Renal pelvis (tissue), 4 donors: ENCODE results near the gene LRRC28. TPM values are rescaled to one million over a fixed set of nuclear protein-coding genes. Genes with fewer than 3 reads are reported as not detected.

Source experiments
- DNase-seq: peaks from one replicate; pipeline ENCODE4 v3.0.0-alpha.2; 2013
- polyA plus RNA-seq, 3 donors: library from polyadenylated mRNA; unstranded; fragments of 120-200 nt; gene quantifications; one replicate each; pipeline ENCODE4 v1.2.1, GENCODE V29; 2013; ENCODE audit not compliant: insufficient read length in 3 of 3

Gene LRRC28
- polyA plus RNA-seq, 3 donors: 36.5 to 37.0 (median 36.9) TPM

DNA sequence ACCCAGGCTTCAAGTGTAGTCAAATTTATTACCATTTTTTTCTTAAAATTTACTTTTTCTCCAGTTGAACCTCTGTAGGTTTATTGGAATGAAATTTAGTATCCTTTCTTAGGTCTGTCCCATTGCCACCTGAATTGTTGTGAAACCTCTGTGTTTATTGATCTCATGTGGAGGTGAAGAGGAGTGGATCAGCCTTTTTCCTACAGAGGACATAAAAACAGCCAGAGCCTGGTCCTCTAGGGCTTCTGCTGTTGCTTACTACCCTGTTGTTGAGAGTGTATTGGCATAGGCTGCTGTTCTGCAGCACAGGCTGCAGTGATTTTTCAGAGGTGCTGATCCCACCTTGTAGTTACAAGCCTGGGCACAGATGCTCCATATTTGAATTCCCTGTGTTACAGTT, 44.6 kb downstream of the LRRC28 start:
- no peak for DNase-seq

DNA sequence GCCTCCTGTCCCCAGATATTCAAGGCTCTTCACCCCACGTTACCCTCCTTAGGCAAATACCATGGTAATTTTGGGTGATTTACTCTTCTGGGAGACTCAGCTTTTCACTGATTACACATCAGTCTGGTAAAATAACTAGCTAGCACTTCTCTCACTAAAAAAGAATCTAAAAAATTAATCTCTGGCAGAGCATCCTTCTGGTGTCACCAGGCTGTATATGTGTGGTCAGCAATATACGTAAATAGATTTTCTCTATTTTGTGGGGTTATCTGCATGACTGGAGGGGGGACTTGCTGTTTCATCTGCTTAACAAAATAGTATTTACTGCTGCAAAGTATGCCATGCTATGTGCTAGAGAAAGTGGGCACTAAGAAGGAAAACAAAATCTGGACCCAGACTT, 45.1 kb downstream of the LRRC28 start:
- no peak for DNase-seq

DNA sequence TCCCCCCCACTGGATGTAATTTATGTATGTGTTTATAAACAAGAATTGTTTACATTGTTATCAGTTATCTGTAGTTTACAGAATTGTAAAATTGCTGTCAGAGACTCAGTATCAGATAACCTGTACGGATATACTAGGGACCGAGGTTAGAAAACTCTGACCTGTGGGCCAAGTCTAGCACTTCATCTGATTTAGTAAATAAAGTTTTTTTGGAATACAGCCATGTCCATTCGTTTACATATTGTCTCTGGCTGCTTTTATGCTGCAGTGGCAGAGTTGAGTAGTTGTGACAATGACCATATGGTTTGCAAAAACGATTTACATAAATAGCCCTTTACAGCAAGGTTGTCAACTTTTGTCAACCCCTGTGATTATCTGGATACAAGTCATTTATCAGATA, 52.6 kb downstream of the LRRC28 start:
- peak; percentile 62 for DNase-seq

DNA sequence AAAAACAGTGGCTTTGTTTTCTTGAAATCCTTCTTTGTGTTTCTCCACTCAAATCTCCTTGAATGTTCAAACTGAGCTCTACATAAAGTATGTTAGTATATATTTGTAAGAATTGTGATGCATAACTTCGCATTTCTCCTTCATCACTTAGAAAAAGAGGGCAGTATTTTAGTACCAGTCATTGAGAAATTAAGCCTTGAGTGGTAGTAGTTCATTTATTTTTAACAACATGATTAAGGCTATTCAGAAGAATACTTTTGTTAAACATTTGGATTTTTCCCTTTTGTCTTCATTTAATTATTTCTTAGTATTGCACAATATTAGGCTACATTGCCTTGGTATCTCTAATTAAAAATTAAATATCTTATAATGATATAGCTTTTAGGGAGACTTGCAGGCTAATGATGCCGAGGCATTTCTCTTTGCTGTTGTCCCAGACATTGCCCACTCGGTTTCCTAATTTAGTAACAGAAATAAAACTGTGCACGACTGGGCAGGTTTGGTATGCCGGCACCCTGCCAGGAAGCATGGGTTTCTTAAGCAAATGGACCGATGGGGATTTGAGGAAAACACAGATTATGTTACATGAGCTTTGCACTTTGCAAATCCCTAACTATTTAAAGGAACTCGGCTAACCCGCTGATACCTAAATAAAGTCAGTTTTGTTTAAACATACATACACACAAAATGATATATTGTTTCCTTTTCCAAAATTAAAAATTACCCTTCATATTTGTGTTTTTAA, 54.7 kb downstream of the LRRC28 start:
- DNase-seq: peak; percentile 61

DNA sequence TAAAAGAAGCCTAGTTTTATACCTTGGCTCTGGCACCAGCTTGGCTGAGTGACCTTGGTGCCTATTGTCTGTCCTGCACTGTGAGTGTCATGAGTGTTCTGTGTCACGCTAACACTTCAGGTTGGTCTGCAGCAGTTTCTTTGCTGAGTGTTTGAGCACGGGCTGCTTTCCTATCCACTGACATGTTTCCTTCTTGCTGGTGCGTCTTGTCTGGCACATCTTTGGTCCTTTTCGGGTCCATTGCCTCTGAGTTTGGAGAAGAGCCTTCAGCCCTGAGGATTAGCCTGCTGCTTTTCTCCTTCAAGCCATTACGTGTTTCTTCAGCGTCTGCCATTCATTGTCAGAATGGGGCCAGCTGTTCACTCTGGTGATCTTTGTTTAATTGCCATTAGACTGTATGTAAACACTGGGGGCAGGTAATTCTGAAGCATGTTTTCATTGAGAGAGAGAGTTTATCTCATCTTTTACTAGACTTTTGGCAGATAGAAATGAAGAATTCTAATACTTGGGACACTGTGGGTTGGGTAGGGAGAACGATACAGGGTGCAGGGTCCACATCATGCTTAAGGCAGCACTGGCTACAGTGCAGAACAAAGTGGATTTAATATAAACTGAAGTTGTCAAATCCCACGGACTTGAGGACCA, 55.5 kb downstream of the LRRC28 start:
- DNase-seq: no peak

DNA sequence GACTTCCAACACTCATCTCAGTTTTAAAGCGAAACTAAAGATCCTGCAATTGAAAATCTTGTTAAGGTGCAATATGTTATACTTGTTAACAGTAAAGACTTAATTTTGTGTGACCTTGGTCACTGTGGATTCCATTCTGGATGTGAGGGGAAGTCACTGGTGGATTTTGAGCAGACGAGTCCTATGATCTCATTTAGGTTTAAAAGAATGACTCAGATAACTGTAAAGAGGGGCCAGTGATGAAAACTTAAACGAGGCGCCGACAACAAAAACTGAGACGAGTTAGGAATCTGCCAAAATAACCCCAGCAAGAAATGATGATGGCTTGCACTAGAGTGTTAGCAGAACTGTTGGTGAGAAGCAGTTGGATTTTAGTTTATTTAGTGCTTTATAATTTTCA, 56.5 kb downstream of the LRRC28 start:
- DNase-seq: no peak

DNA sequence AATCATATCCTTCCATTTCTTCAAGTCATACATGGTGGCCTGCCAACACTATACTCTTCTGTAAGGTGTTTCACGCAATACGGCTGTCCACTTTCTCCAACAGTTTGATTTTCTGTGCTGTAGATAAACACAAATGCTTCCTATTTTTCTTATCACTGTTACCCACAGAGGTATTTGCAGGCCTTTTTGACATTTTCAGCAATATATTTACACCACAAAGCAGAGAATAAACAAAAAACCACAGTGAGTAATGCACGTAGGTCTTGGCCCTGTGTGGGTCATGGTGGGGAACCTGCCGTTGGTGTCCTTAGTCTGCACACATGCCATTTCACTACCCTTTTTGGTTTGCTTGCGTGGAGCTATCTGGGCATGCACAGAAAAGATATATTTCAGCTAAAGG, 59.5 kb downstream of the LRRC28 start:
- DNase-seq: no peak

DNA sequence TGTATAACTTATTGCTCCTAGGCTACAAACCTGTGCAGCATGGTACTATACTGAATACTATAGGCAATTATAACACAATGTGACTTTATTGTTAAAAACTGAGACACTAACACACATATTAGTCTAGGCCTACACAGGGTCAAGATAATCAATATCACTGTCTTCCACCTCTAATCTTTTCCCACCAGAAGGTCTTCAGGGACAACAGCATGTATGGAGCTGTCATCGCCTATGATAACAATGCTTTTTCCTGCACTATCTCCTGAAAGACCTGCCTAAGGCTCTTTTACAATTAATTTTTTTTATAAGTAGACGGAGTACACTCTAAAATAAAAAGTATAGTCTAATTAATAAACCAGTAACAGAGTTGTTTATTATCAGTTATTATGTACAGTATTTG, 60.9 kb downstream of the LRRC28 start:
- no peak for DNase-seq

DNA sequence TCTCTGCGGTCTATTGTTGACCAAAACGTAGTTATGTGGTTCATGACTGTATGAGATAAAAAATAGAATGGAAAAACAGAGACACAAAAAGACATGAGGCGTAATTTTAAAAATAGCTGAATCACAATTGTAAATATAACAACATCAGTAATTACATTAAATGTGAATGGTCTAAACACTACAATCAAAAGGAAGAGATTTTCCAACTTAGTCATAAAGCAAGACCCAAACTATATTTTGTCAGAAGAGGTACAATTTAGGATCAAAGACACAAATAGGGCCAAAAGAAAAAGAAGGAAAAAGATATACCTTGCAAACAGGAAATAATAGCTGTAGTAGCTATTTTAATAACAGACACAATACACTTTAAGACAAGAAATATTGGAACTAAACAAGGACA, 61.5 kb downstream of the LRRC28 start:
- DNase-seq: no peak

DNA sequence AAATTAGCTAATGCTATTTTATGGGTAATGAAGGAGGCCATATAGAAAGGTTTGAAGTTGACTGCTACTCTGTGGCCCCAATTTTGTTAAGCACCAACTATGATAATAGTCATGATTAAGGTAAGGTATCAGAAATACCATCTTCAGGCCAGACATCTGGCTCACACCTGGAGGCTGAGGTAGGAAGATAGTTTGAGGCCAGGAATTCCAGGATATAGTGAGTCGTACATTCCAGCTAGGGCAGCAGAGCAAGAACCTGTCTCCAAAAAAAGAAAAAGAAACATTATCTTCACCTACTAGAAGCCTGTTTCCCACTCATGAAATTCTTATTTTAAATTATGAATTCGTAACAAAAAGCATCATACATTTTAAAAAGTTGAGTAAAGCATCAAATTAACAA, 64.4 kb downstream of the LRRC28 start:
- DNase-seq: no peak

DNA sequence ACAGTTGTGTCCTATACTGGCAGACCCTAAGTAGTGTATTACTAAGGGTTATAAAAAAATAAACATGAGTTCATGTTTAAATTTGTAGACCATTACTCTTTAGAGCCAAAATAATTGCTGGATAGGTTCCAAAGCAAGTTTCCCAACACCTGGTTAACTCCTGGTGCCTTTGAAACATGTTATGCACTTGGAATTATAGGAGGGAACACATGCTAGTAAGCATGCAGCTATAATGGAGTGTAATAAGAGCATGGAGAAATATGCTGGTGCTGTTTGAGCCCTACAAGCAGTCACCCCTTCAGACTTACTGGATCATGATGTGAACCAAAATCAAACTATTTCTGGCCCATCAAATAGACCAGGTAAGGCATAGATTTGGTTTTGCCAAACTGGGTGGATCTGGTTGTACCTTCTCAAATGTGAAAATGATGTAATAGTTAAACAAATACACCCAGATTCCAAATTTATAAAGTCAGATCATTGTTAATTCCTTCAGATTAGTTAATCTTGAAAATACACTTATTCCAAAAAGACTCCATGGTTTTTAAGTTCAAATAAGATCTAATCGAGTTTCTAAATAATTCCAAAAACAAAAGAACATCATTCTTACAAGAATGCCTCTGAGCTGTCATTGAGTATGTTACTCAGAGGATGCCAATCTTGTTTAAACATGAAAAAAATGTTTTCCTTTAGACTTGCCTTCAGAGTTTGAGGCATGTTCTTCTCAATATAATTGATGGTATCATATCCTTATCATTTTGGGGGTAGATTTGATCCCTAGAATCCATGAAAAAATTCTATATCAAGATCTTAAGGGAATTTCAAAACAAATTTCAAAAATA, 69.3 kb downstream of the LRRC28 start:
- no peak for DNase-seq

DNA sequence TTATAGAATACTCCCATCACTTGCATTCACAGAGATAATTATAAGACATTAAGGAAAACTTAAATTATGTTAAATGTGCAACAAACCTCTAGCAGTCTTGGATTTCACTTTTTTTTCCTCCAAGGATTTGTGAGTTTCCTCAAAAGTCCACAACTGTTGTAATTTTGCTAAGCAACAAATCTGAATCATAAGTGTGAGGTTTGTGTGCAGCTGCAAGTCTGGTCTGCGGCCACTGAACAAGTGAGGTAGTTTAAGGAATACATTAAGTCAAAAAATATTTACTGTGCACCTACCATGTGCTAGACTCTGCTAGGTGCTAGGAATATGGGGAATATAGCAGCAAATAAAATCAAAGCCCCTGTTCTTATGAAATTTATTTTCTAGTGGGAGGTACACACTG, 70.2 kb downstream of the LRRC28 start:
- DNase-seq: no peak

DNA sequence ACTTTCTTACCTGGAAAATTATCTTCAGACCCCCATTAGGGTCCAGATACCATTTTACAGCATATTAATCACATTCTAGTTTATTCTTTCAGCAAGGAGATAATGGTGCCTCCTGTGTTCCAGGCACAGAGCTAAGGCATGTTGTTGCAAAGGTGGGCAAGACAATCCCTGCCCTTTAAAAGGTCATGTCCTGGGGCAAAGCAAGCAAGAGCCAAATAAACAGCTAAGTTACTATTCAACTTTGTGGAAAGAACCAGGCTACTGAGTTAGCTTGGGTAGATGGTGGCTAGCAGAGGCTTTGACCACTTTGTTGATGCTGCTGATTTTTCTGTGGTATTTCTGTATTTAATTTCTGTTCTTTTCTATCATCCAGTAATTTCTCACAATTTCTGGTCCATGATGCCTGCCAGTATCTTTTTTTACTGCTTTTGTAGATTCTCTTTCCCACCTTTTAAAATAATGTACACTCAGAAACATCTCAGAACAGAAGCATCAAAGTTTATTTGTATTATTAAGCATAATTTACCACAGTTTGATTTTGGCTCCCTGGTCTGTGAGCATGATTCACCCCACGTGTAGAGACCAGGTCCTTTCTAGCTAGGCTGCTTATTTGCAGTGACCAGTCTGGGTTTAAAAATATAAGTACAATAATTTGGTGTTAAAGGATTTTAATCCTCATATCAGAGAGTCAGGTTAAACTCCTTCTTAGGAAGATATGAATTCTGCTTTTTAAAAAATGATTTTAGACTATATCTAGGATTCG, 71.5 kb downstream of the LRRC28 start:
- DNase-seq: no peak

DNA sequence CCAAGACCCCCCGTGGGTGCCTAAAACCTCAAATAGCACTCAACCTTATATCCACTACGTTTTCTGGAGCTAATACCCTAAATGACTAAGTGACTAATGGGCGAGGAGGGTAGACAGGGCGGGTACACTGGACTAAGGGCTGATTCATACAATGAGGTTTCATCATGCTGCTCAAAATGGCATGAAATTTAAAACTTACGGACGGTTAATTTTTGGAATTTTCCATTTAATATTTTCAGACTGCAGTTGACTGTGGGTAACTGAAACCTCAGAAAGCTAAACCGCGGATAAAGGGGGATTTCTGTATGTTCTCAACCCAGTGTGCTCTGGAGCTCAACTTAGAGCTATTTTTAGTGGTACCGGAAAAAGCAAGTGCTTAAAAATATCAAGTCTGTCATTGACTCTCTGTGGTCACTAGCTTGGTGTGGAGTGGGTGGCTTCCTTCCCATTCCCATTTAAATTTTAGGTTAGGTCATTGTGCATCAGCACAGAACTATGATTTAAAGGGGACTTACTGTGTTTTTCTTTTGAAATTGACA, 72.9 kb downstream of the LRRC28 start:
- DNase-seq: no peak

DNA sequence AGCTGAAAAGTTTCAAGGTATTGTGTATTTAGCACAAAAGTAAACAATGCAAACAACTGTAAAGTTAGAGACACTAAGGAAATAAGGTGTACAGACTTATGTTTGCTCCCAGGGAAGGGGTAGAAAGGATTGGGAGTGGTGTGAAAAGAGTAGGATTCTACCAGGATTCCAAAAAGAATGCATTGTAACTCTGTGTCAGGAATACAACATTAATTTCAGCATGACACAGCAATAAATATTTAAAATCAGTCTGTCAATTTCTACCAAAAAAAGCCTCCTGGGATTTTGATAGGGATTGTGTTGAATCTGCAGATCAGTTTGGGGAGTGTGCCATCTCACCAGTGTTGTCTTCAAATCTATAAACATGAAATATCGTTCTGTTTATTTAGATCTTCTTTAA, 73.4 kb downstream of the LRRC28 start:
- no peak for DNase-seq

DNA sequence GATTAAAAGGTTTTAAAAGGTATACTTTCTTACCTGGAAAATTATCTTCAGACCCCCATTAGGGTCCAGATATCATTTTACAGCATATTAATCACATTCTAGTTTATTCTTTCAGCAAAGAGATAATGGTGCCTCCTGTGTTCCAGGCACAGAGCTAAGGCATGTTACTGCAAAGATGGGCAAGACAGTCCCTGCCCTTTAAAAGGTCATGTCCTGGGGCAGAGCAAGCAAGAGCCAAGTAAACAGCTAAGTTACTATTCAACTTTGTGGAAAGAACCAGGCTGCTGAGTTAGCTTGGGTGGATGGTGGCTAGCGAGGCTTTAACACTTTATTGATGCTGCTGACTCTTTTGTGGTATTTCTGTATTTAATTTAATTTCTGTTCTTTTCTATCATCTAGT, 75.0 kb downstream of the LRRC28 start:
- DNase-seq: no peak

DNA sequence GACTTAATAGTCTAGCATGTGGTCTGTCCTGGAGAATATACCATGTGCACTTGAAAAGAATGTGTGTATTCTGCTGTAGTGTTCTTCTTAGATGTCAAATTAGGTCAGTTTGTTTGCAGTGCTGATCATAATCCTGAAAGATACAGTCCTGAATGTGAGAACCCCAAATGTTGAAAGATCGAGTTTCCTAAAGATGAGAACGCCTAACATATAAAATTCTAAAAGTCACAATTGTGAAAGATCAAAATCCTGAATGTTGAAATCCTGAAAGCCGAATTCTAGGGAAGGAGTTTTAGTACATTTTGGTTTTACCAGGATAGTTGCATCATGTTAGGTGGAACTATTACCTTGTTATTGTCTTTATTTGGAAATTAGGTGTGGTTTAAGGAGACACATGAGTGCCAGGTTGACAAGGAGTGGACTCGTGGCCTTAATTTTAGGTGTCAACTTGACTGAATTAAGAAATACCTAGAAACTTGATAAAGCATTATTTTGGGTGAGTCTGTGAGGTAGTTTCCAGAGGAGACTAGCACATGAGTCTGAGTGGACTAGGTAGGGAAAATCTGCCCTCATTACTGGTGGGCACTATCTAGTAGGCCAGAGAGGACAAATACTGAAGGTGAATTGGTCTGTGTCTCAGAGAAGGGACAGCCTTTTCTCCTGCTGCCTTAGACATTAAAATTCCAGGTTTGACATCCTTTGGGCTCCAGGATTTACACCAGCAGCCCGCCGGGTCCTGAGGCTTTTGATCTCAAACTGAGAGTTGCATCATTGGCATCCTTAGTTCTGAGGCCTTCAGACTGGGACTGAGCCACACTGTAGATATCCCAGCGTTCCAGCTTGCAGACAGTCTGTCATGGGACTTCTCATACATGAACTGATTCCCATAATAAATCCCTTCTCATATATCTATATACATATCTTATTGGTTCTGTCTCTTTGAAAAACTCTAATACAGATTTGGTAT, 77.1 kb downstream of the LRRC28 start:
- no peak for DNase-seq

DNA sequence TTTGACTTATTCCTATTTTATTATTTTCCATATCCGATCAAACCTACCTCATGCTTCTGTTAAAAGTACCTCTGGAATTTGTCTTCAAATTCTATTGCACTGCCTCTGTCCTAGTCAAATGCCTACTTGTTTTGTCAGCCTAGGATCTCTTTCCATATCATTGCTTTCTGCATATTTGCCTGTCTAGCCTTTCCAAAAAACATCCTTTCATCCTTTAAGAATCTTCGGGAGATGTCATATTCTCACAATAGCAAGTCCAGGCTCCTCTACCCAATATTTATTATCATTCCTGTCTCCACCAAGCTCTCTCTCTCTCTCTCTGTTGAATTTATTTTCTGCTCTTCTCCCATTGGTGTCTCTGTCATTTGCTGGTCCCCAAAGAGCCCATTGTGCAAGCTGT, 80.1 kb downstream of the LRRC28 start:
- no peak for DNase-seq

DNA sequence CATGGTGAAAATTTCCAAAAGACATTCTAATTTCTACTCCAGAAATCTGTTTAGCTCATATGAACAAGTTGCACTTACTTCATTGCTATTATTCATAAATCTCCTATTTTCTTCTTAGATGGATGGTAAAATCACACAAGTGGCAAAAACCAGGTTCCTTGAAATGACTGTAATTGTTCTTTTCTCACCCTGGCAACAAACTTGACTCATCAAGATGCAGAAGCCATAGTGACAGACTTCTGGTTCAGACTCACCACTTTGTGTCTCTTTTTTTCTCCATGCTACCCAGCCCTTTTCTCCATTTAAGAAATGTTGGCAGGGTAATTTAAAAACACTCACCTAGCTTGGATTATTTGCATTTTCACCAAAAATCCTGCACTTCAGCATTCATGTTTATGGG, 82.1 kb downstream of the LRRC28 start:
- DNase-seq: no peak

DNA sequence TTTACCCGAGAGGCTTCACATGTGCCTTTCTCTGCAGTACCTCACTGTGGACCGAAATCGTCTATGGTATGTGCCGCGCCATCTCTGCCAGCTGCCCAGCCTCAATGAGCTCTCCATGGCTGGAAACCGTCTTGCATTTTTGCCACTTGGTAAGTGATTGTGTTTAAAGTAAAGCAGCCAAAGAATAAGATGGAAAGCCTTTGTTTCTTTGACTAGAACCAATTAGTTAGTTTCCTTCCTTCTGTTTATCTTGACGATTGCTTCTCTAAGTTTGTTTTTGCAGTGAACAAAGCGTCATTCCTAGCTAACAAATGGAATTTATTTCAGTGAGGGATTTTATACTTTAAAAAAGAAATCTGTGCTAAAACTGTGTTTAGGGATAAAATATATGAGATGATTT, 82.7 kb downstream of the LRRC28 start:
- DNase-seq: no peak

DNA sequence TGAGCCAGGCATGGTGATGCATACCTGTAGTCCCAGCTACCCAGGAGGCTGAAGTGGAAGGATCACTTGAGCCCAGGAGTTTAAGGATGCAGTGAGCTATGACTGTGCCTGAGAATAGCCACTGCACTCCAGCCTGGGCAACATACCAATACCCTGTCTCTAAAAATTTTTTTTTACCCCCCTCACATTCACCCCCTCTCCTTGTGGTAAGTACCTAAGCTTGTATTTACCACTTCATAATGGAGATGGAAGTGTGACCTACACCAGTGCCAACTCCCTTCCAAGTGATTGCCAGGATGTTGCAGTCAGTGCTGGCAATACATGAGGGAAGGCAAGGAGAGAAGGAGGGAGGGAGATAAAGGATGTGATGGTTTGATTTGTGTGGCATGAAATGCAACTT, 84.2 kb downstream of the LRRC28 start:
- DNase-seq: no peak
